Stimulated activated naive CD8-positive, alpha-beta T cell treated with anti-CD3 and anti-CD28 coated beads, Interleukin-15, amount 100 ng/mL, for 72 hours (primary cell): ENCODE measurements around the gene WTAP.
A peak's percentile ranks its signal among the peaks of the same experiment; 100 is the strongest.

ENCODE experiments used
- ATAC-seq: fragments of 150-1000 bp; cut with Tn5 transposase; 2 replicates; pipeline ENCODE4 v1.10.0; 2021; ENCODE audit warnings: mild to moderate bottlenecking, moderate library complexity
- DNase-seq, 2 donors: peaks; one replicate each; pipeline ENCODE4 v3.0.0; 2021 to 2022
- H3K27ac Mint-ChIP-seq, 2 donors: one replicate each; pipeline ENCODE4 v1.8.0; 2022; ENCODE audit warnings: mild to moderate bottlenecking in 2 of 2, mixed read lengths in 2 of 2, moderate library complexity in 2 of 2
- H3K27me3 Mint-ChIP-seq: one replicate; pipeline ENCODE4 v1.8.0; 2022; ENCODE audit warnings: mixed read lengths
- H3K4me1 Mint-ChIP-seq: one replicate; pipeline ENCODE4 v1.8.0; 2022; ENCODE audit warnings: mild to moderate bottlenecking, mixed read lengths
- H3K4me3 Mint-ChIP-seq, 2 donors: one replicate each; pipeline ENCODE4 v1.8.0; 2022; ENCODE audit warnings: mild to moderate bottlenecking in 2 of 2, mixed read lengths in 2 of 2, moderate library complexity in 1 of 2
- H3K9me3 Mint-ChIP-seq, 2 donors: one replicate each; pipeline ENCODE4 v1.8.0; 2022; ENCODE audit warnings: mixed read lengths in 2 of 2

The WTAP gene

GRCh38 chr6:159726918-159727716 is at the start of gene WTAP:
Gene WTAP (plus strand): TSS chr6:159727506. CDS start chr6:159736266, 8,760 bp downstream.
- no peaks in the 10 kb centered on the region for H3K27me3 Mint-ChIP-seq
- DNase-seq (peak; percentile 97), ATAC-seq (peak; percentile 91)
- H3K4me1 Mint-ChIP-seq, result peaks cover 56% of the 10 kb centered on the region
- peak within 1 kb of the TSS; percentile 99 to 100 for H3K27ac Mint-ChIP-seq
- peak within 1 kb of the TSS; percentile 92 to 98 for H3K4me3 Mint-ChIP-seq
- no peaks in the 10 kb centered on the region for H3K9me3 Mint-ChIP-seq

DNA sequence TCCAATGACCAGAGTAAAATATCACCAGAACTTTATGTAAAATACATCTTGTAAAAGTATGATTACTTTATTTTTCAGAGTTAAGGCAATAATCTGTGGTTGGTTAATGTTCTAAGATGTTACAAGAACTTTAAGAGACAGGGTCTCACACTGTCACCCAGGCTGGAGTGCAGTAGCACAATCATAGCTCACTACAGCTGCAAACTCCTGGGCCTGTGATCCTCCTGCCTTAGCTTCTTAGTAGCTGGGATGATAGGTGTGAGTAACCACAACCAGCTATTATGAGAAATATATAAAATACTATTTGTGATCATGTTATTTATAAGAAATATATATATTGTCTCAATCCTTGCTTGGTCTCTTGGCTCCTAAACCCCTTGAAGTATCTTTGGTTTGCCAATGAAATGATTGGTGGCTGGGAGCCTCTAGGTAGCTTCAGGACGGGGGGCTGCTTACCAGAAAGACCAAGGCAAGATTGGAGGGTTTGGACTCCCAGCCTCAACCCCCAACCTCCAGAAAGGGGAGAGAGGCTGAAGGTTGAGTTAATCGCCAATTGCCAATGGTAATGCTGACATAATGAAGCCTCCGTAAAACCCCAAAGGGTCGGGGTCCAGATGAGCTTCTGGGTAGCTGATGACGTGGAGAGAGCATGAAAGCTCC is 49.7 kb upstream of the WTAP start:
- H3K9me3 Mint-ChIP-seq, result no peaks in the 10 kb centered on the region
- H3K4me3 Mint-ChIP-seq, result no peak overlapping the region
- ATAC-seq (no peak), DNase-seq (no peak)
- H3K27ac Mint-ChIP-seq, result no peak overlapping the region
- H3K27me3 Mint-ChIP-seq, result no peaks in the 10 kb centered on the region
- H3K4me1 Mint-ChIP-seq, result peaks cover 13% of the 10 kb centered on the region

DNA sequence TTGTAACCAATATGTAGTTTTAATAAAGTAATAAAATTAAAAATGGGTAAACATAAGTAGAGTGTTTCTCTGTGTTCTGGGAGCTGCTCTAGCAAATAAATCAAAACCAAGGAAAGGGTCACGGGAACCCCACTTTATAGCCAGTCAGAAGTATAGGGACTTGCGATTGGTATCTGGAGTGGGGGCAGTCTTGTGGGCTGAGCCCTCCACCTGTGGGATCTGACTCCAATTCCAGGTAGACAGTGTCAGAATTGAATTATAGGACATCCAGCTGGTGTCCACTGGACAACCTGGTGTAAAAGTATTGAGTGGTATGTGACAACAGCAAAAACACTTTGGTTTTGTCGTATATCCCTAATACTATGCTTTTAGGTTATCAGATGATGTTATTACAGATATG is 48.7 kb upstream of the WTAP start:
- DNase-seq (no peak), ATAC-seq (no peak)
- H3K9me3 Mint-ChIP-seq, result no peaks in the 10 kb centered on the region

DNA sequence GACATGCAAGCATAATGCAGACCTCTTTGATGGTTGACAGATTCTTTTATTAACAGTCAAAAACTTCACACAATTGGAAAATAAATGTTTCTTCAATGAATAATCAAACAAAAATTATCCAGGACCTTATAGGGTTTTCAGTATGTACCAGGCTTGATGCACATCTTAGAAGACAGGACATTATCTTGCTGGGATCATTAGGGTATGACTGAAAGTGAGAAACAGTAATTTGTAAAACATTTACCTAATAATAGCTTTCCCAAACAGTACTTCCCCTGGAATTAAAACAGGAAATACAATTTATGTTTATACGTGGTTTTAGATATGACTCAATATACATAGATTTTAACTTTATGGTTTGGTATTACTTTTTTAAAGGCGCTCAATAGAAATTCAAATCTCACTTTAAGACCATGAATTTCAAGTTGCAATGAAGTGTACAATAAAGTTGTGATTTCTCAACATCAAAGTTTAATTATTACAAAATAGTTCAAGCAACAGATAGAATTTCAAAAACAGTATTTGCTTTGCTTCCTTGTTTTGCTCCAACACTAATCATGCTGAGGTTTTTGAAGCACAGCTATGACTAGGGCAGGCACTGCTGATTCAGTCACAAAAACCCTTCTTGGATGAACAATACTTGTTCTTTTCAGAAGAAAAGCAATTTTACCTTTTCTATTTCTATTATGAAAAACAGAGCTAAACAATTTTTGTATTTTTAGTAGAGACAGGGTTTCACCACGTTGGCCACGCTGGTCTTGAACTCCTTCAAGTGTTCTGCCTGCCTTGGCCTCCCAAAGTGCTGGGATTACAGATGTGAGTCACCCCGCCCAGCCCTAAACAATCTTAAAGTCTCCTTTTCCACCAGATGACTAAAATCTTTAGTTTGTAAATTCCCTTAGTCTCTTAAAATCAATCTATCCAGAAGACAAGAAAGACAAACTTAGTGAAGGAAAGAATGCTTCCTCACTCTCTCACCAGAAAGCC is 47.9 kb upstream of the WTAP start:
- Mint-ChIP-seq H3K4me3 (peak overlapping the region in 1 of 2 donors; percentile 42), H3K4me1 (peaks cover 13% of the 10 kb centered on the region), H3K27me3 (no peaks in the 10 kb centered on the region), H3K27ac (peak overlapping the region; percentile 7 to 89), H3K9me3 (no peaks in the 10 kb centered on the region)
- ATAC-seq (peak; percentile 83), DNase-seq (peak in 1 of 2 donors; percentile 53)

More for the DNA sequence above, 48.7 kb upstream of the WTAP start:
- no peak overlapping the region for H3K4me3 Mint-ChIP-seq
- H3K27me3 Mint-ChIP-seq, result no peaks in the 10 kb centered on the region
- H3K27ac Mint-ChIP-seq, result no peak overlapping the region
- peaks cover 13% of the 10 kb centered on the region for H3K4me1 Mint-ChIP-seq

DNA sequence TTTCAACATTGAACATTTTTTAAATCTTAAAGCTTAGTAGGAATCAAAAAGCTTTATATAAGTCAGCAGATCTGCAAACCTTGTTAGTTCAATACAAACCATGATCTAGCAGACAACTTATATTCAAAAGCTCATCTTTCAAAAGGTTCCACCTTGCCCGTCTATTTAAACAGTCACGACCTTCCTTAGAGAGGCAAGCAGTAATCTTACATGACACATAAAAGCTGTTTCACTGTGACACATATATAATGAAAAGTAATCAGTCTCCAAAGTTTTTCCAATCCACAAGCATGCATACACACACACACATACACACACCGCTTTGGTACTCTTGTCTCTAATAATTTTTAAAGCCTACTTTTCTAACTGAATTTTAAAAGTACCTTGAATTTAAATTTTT is 47.2 kb upstream of the WTAP start:
- ATAC-seq (peak; percentile 70), DNase-seq (no peak)
- Mint-ChIP-seq H3K27ac (peak overlapping the region in 1 of 2 donors; percentile 89), H3K4me1 (peaks cover 13% of the 10 kb centered on the region), H3K27me3 (no peaks in the 10 kb centered on the region), H3K4me3 (peak overlapping the region in 1 of 2 donors; percentile 42), H3K9me3 (no peaks in the 10 kb centered on the region)

DNA sequence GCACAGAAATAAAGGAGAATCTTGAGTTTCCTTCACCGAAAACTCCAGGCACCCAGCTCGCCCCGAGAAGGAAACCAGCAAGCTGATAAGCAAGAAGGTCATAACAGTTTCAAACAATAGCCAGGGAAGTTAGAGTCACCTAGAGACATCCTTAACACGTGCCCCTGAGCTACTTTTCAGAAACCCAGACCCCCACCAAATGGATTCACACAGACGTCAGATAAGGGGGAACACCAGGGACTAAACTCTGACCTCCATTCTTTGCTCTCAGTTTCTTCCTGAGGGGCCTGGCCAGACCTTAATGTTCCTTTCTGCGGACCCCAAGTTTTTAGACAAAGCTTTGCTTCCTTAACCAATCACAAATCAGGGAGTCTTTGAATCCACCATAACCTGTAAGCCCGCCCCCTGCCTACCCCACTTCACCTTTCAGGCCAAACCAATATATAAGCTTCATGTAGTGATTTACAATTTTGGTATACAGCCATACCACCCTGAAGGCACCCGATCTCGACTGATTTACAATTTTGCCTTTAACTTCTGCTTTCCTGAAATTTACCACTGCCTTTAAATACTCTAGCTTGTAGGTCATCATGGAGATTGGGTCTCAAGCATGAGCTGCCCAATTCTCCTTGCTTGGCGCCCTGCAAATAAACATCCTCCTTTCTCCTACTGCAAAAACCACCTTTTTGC is 46.0 kb upstream of the WTAP start:
- Mint-ChIP-seq H3K9me3 (no peaks in the 10 kb centered on the region), H3K27me3 (no peaks in the 10 kb centered on the region), H3K27ac (peak overlapping the region in 1 of 2 donors; percentile 69), H3K4me3 (peak overlapping the region in 1 of 2 donors; percentile 19), H3K4me1 (peaks cover 20% of the 10 kb centered on the region)
- ATAC-seq (no peak), DNase-seq (no peak)

- DNase-seq (no peak), ATAC-seq (peak; percentile 62)
- Mint-ChIP-seq H3K4me3 (no peak overlapping the region), H3K27ac (peak overlapping the region in 1 of 2 donors; percentile 19), H3K27me3 (no peaks in the 10 kb centered on the region), H3K9me3 (no peaks in the 10 kb centered on the region), H3K4me1 (peaks cover 30% of the 10 kb centered on the region)
Observed at GRCh38 chr6:159682295-159682694, 45.0 kb upstream of the WTAP start.

GRCh38 chr6:159682810-159683209 is 44.5 kb upstream of the WTAP start:
- no peaks in the 10 kb centered on the region for H3K9me3 Mint-ChIP-seq
- DNase-seq, result no peak
- no peaks in the 10 kb centered on the region for H3K27me3 Mint-ChIP-seq
- ATAC-seq, result no peak
- no peak overlapping the region for H3K4me3 Mint-ChIP-seq
- H3K4me1 Mint-ChIP-seq, result peaks cover 35% of the 10 kb centered on the region
- no peak overlapping the region for H3K27ac Mint-ChIP-seq

DNA sequence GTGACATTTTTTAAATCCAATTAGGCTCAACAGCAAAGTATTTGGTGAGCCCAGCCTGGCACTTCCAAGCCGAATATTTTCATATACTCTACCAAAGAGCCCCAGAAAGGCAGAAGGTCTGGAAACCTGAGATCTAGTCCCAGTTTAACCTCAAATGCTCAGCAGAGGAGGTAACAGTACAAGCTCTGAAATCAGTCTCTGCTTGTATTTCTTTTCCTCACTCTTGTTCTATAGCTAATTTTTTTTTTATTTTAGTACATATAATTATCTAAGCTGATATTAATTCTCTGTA is 43.3 kb upstream of the WTAP start:
- no peak for DNase-seq
- Mint-ChIP-seq H3K27me3 (no peaks in the 10 kb centered on the region), H3K4me3 (no peak overlapping the region), H3K4me1 (peaks cover 43% of the 10 kb centered on the region), H3K27ac (no peak overlapping the region), H3K9me3 (no peaks in the 10 kb centered on the region)
- no peak for ATAC-seq

GRCh38 chr6:159686040-159686439 is 41.3 kb upstream of the WTAP start:
- no peak overlapping the region for H3K4me3 Mint-ChIP-seq
- no peaks in the 10 kb centered on the region for H3K27me3 Mint-ChIP-seq
- ATAC-seq, result no peak
- peak overlapping the region in 1 of 2 donors; percentile 4 for H3K27ac Mint-ChIP-seq
- no peak for DNase-seq
- no peaks in the 10 kb centered on the region for H3K9me3 Mint-ChIP-seq
- peaks cover 45% of the 10 kb centered on the region for H3K4me1 Mint-ChIP-seq

DNA sequence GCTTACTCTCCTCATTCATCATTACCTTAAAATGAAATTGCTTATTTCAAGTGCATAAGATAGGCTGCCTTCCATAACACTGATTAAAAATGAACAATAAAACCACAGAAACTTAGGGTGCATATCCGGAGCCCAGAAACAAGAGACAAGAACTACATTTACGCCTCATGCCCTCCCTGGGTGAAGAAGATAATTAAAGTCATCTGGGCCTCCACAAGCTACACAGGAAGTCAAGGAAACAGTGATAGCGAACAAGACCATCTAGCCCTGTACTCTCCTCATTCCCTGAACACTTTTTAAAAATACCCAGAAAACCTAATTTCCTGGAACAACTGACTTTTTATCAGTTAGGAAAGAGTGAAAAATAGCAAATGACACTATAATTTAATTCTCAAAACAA is 40.6 kb upstream of the WTAP start:
- DNase-seq (no peak), ATAC-seq (peak; percentile 54)
- H3K27ac Mint-ChIP-seq, result peak overlapping the region in 1 of 2 donors; percentile 6
- peaks cover 49% of the 10 kb centered on the region for H3K4me1 Mint-ChIP-seq
- no peaks in the 10 kb centered on the region for H3K27me3 Mint-ChIP-seq
- no peaks in the 10 kb centered on the region for H3K9me3 Mint-ChIP-seq
- H3K4me3 Mint-ChIP-seq, result peak overlapping the region; percentile 11 to 44

GRCh38 chr6:159687341-159687740 is 40.0 kb upstream of the WTAP start:
- Mint-ChIP-seq H3K9me3 (no peaks in the 10 kb centered on the region), H3K27me3 (no peaks in the 10 kb centered on the region), H3K4me1 (peaks cover 56% of the 10 kb centered on the region), H3K27ac (no peak overlapping the region), H3K4me3 (no peak overlapping the region)
- ATAC-seq, result no peak
- no peak for DNase-seq

DNA sequence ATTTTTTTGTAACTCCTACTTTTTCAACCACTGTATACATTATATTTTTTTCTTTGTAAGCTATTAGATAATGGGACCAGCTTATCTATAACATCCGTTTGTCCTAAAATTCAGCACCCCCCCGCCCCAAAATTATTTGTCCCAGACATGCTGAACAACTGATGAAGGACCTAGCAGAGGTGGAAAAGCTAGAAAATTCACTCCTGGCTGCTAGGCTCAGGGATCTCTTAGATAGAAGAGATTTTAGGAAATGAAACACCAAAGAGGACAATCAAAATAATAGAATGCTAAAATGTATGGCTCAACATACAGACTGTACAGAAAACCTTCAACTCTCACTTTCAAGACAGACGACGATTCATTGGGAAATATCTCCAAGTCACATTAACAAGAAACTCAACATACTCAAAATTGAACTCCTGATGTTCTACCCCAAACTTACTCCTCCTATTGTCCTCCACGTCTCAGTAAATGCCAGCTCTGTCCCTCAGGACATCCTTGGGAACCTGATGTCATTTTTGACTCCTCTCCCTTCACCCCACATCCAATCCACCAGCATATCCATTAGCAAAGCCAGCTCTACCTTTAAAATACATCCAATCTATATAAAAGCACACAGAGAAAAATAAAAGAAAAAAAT is 38.9 kb upstream of the WTAP start:
- Mint-ChIP-seq H3K4me1 (peaks cover 56% of the 10 kb centered on the region), H3K27me3 (no peaks in the 10 kb centered on the region), H3K9me3 (no peaks in the 10 kb centered on the region), H3K4me3 (peak overlapping the region in 1 of 2 donors; percentile 7), H3K27ac (peak overlapping the region; percentile 14 to 90)
- DNase-seq (no peak), ATAC-seq (no peak)

GRCh38 chr6:159689001-159689400 is 38.3 kb upstream of the WTAP start:
- Mint-ChIP-seq H3K27ac (peak overlapping the region in 1 of 2 donors; percentile 6), H3K4me3 (peak overlapping the region in 1 of 2 donors; percentile 16), H3K4me1 (peaks cover 59% of the 10 kb centered on the region), H3K27me3 (no peaks in the 10 kb centered on the region), H3K9me3 (no peaks in the 10 kb centered on the region)
- ATAC-seq (no peak), DNase-seq (no peak)
